Breast epithelium (tissue), 3 donors: ENCODE data around the gene WDR93.

ENCODE experiments used
- CTCF ChIP-seq, 3 donors: fragments of 450-650 bp; IDR thresholded peaks; one replicate each; pipeline ENCODE4 v1.5.1; 2016 to 2017; ENCODE audit warnings: antibody characterized with exemption in 3 of 3, mild to moderate bottlenecking in 3 of 3, moderate library complexity in 3 of 3
- POLR2A ChIP-seq: fragments of 450-650 bp; IDR thresholded peaks from one replicate; pipeline ENCODE4 v1.6.1; 2016; ENCODE audit warnings: antibody characterized with exemption, mild to moderate bottlenecking, moderate library complexity
- POLR2AphosphoS5 ChIP-seq, 3 donors: sonication (generic); formaldehyde crosslinking; IDR thresholded peaks; one replicate each; pipeline ENCODE4 v1.6.1; 2017; ENCODE audit warnings: antibody characterized with exemption in 3 of 3

- TF ChIP-seq CTCF (IDR thresholded peaks at IDR 0.05) = no peak
- no peak for TF ChIP-seq POLR2A
- no peak for TF ChIP-seq POLR2AphosphoS5 (IDR thresholded peaks at IDR 0.05)
Measured at GRCh38 chr15:89749526-89749925, 58.9 kb downstream of the WDR93 start.
